Pancreas (tissue), 10 donors: Measurements from ENCODE around the gene ZNF554. TPM values are rescaled to one million over a fixed set of nuclear protein-coding genes. Genes with fewer than 3 reads are reported as not detected.

Experiments used
- ATAC-seq, 4 donors: fragments of 200-7000 bp; cut with Tn5 transposase; one replicate each; pipeline versions ENCODE4 v1.8.0 to v1.9.1; 2020; ENCODE audit warnings: mild to moderate bottlenecking in 4 of 4, moderate library complexity in 4 of 4
- DNase-seq, 6 donors: peaks; one replicate each; pipeline ENCODE4 v3.0.0-alpha.2; 2020
- FAIRE-seq: peaks from 2 replicates; lab custom pipeline; 2012; peaks lifted over from hg19 to GRCh38; lab: Jason Lieb, UNC
- H3K27ac ChIP-seq, 4 donors: fragments of 200-600 bp; sonication (generic); 1 replicate in 3 of 4; 2 replicates in 1 of 4; pipeline versions ENCODE4 v1.5.0 to v1.8.0; 2020
- H3K27me3 ChIP-seq, 4 donors: fragments of 200-600 bp; one replicate each; pipeline ENCODE4 v1.8.0; 2021
- H3K36me3 ChIP-seq, 3 donors: fragments of 200-600 bp; sonication (generic) in 1 of 3; one replicate each; pipeline versions ENCODE4 v1.5.0 to v1.8.0; 2020 to 2021
- H3K4me1 ChIP-seq, 3 donors: fragments of 200-600 bp; one replicate each; pipeline ENCODE4 v1.8.0; 2021
- H3K4me3 ChIP-seq, 4 donors: fragments of 200-600 bp; sonication (generic) in 2 of 4; one replicate each; pipeline versions ENCODE4 v1.5.0 to v1.8.0; 2020 to 2021
- H3K9me3 ChIP-seq, 4 donors: fragments of 200-600 bp; one replicate each; pipeline ENCODE4 v1.8.0; 2021
- CTCF ChIP-seq, 4 donors: fragments of 200-600 bp; sonication (generic) in 3 of 4; IDR thresholded peaks; one replicate each; pipeline versions ENCODE4 v1.5.0 to v1.8.0; 2021; ENCODE audit warnings: antibody characterized with exemption in 4 of 4
- WGBS, 2 donors: extraction: QIAGEN DNeasy Blood & Tissue Kit; methylation state at CpG; one replicate each; pipeline ENCODE4 v1.1.7; 2013; 5-methylcytosine and 5-hydroxymethylcytosine counted together
- intact Hi-C, 3 donors: fragments of 100-400 bp; cut with DNase I; formaldehyde crosslinking; loops; one replicate each; pipeline versions ENCODE4 v1.11.1 to v1.14.2; 2022
- polyA plus RNA-seq, 2 donors: library from polyadenylated mRNA; stranded (reverse); fragments of 200-250 nt; gene quantifications; one replicate each; pipeline ENCODE4 v1.2.3, GENCODE V29; 2013
- total RNA-seq, 6 donors: library from RNA; stranded (reverse); fragmentation: NEBNext Ultra II Directional in 4 of 6; extraction: Animal tissue kit (Norgen Biotek cat#: 25700) in 4 of 6; gene quantifications; one replicate each; pipeline versions ENCODE4 v1.2.1 to v1.2.4, GENCODE V29; 2021 to 2023
- donor health status: healthy with polysubstance abuse.
- donor health status: DM: no; HTN: no; CAD: no; lungs with moderate emphysema.
- donor health status: DM: no; HTN: no; CAD: no.
- donor health status: control.
- donor health status: control.
- donor health status: Bipolar disorder and iron deficiency.
- donor health status: DM: yes; HTN: yes; CAD: no.
- donor health status: DM: no; HTN: no; CAD: no.
- donor health status: DM: no; HTN: no; CAD: no.
- donor health status: DM: yes; HTN: yes; CAD: no.

The ZNF554 gene
- total and polyA plus RNA-seq, 8 donors: 2.6 to 5.2 (median 3.6) TPM

DNA sequence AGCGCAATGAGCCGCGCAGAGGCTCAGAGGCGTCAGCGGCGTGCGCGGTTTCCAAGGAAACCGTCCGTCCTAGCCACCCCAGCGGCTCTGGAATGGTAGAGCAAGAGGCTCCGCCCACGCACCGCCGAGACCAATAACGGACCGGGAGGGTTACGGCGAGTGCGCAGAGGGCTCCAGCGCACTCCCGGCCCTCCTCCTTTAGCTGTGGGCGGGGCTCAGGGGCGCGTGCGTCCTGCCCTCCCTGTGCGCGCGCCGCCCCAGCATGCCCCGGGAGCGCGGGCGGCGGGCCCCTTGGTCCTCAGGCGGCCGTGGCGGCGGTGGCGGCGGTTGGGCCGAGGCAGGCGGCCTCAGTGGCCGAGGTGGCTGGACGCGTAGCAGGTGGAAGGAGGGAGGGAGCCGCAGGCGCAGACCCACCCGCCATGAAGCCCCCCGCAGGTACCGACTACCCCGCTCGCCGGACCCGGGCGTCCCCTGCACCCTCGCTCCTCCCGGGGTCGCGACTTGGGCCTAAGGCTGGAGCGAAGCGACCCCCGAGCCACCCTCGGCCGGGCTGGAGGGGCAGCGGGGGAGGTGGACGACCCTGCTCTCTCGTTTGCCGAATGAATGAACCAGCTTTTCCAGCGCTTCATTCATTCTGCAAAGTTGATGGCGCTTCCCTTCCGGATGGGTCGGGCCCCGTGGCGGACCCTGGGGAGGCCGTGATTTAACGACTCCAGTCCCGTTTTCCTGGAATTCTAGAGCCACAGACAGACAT, 34.2 kb upstream of the ZNF554 start, which contains the start of gene THOP1:
Gene THOP1 (plus strand): TSS at position 260 of the 754 bp plus-strand sequence. CDS start 160 bp downstream, at position 420.
- FAIRE-seq: no peak
- peak within 1 kb of the TSS; percentile 66 to 85 (median 70) for H3K27ac ChIP-seq

GRCh38 chr19:2787115-2787514, 32.6 kb upstream of the ZNF554 start:
- WGBS, 2 donors: 77 to 86% methylated on average over 8 of the region's 8 CpGs
- no peak overlapping the region for H3K27ac ChIP-seq
- ATAC-seq (no peak), FAIRE-seq (no peak), DNase-seq (no peak)
- no peaks in the 10 kb centered on the region for H3K9me3 ChIP-seq
- peaks cover 5 to 17% (median 16%) of the 10 kb centered on the region in 3 donors for H3K4me1 ChIP-seq
- intact Hi-C loops: no loop called here
- no peak for TF ChIP-seq CTCF (IDR thresholded peaks at IDR 0.05)
- H3K36me3 ChIP-seq: no peaks in the 10 kb centered on the region
- H3K4me3 ChIP-seq: no peak overlapping the region
- no peaks in the 10 kb centered on the region for H3K27me3 ChIP-seq

More for the DNA sequence above, 34.2 kb upstream of the ZNF554 start, which contains the start of gene THOP1:
- no peaks in the 10 kb centered on the region for H3K9me3 ChIP-seq
- 0 to 1% methylated on average over 60 to 78 of the region's 78 CpGs for WGBS, 2 donors
- no peak for TF ChIP-seq CTCF (IDR thresholded peaks at IDR 0.05)
- intact Hi-C loops: no loop called here
- peaks cover 5 to 27% (median 21%) of the 10 kb centered on the region in 3 donors for H3K4me1 ChIP-seq
- DNase-seq (peak; percentile 96 to 100 (median 99)), ATAC-seq (peak; percentile 86 to 92 (median 90))
- H3K36me3 ChIP-seq: no peaks in the 10 kb centered on the region
- peak within 1 kb of the TSS; percentile 69 to 96 (median 82) for H3K4me3 ChIP-seq
- H3K27me3 ChIP-seq: no peaks in the 10 kb centered on the region

DNA sequence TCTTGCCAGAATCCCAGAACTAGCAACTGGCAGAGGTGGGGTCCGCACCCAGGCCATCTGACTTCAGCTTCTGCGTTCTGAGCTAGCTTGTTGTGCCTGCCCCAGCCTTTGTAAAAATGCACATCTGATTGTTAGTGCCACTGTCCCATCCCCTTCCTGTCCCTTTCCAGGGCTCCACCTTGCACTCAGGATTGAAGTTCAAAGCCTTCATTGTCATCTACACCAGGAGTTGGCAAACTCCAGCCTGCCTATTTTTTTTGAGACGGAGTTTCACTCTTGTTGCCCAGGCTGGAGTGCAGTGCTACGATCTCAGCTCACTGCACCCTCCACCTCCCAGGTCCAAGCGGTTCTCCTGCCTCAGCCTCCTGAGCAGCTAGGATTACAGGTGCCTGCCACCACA, 31.4 kb upstream of the ZNF554 start:
- H3K27ac ChIP-seq: no peak overlapping the region
- intact Hi-C loops: no loop called here
- H3K9me3 ChIP-seq: no peaks in the 10 kb centered on the region
- peaks cover 5 to 15% (median 14%) of the 10 kb centered on the region in 3 donors for H3K4me1 ChIP-seq
- H3K4me3 ChIP-seq: no peak overlapping the region
- WGBS, 2 donors: 90 to 92% methylated on average over 5 of the region's 5 CpGs
- DNase-seq (no peak), FAIRE-seq (no peak), ATAC-seq (no peak)
- H3K36me3 ChIP-seq: no peaks in the 10 kb centered on the region
- no peak for TF ChIP-seq CTCF (IDR thresholded peaks at IDR 0.05)
- no peaks in the 10 kb centered on the region for H3K27me3 ChIP-seq

- no peaks in the 10 kb centered on the region for H3K36me3 ChIP-seq
- ATAC-seq (no peak), DNase-seq (no peak), FAIRE-seq (no peak)
- no peaks in the 10 kb centered on the region for H3K9me3 ChIP-seq
- H3K4me1 ChIP-seq: peaks cover 0 to 5% (median 4%) of the 10 kb centered on the region in 3 donors
- no peaks in the 10 kb centered on the region for H3K27me3 ChIP-seq
- intact Hi-C loops: no loop called here
- no peak overlapping the region for H3K4me3 ChIP-seq
- TF ChIP-seq CTCF (IDR thresholded peaks at IDR 0.05): no peak
- 91 to 95% methylated on average over 14 of the region's 14 CpGs for WGBS, 2 donors
- H3K27ac ChIP-seq: no peak overlapping the region
Measured at GRCh38 chr19:2790194-2790556, 29.5 kb upstream of the ZNF554 start.
